ENCODE data around the gene PTK7.

Gene PTK7

GRCh38 chr6:43203718-43204095 lies 127.6 kb downstream of the PTK7 start:
- DNase-seq (ENCODE audit: extremely low read depth in 1 of 2, low read depth in 1 of 2), result no peak

GRCh38 chr6:43204271-43205105 lies 128.4 kb downstream of the PTK7 start:
- DNase-seq (ENCODE audit: extremely low read depth in 1 of 2, low read depth in 1 of 2), result no peak

- no peak for DNase-seq (ENCODE audit: extremely low read depth in 1 of 2, low read depth in 1 of 2)
Measured at GRCh38 chr6:43205849-43206248, 129.7 kb downstream of the PTK7 start.

GRCh38 chr6:43207286-43207685 lies 131.2 kb downstream of the PTK7 start:
- no peak for DNase-seq (ENCODE audit: extremely low read depth in 1 of 2, low read depth in 1 of 2)
